ENCODE results near the gene P4HA1. TPM values are rescaled to one million over a fixed set of nuclear protein-coding genes. Genes with fewer than 3 reads are reported as not detected.

Gene P4HA1
- total RNA-seq, 1 experiment from 2014 or later: 34.4 TPM

DNA sequence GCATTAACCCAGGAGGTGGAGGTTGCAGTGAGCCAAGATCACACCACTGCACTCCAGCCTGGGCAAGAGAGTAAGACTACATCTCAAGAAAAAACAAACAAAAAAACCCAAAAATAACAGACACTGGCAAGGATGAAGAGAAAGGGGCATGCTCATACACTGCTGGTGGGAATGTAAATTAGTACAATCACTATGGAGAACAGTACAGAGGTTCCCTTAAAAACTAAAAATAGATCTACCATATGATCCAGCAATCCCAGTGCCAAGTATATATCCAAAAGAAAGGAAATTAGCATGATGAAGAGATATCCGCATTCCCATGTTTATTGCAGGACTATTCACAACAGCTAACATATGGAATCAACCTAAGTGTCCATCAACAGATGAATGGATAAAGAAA lies 75.6 kb downstream of the P4HA1 start:
- CTCF ChIA-PET: no interaction called here
- ATAC-seq: no peak
- peaks cover 46% of the 10 kb centered on the region for H3K36me3 Mint-ChIP-seq

DNA sequence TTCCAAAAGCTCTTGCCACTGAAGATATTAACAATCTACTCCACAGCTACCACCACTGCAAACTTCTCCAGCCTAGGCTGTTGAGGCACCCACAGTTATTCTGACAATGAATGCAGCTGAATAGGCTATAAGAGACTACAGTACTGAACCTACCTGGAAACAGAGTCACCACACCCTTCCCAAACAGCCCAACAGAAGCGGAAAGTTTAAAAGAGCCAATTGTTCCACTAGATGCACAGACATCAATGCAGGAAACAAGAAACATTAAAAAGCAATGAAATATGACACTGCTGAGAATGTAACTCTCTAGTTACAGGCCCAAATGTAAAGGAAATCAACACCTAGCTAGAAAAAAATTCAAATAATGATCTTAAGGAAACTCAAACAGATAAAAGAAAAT lies 77.6 kb downstream of the P4HA1 start:
- peak overlapping the region; percentile 1; the same call in 1 of the 2 replicates for H3K27ac Mint-ChIP-seq
- ChIA-PET CTCF (interaction anchor here (1.0 to 2.6 kb wide), 3 partner anchors 42 to 655 kb away, joined by 3 to 7 read pairs (median 5); no protein-coding TSS in a partner anchor), POLR2A (no interaction called here)
- no peaks in the 10 kb centered on the region for H3K27me3 Mint-ChIP-seq (ENCODE audit: low read depth)
- H3K4me3 Mint-ChIP-seq: no peak overlapping the region
- H3K9me3 Mint-ChIP-seq: no peaks in the 10 kb centered on the region
- DNase-seq (ENCODE audit: low spot score): no peak
- H3K4me1 Mint-ChIP-seq: peaks cover 12% of the 10 kb centered on the region
- peaks cover 52% of the 10 kb centered on the region for H3K36me3 Mint-ChIP-seq
- ATAC-seq: no peak
- TF ChIP-seq, protein P1, sequence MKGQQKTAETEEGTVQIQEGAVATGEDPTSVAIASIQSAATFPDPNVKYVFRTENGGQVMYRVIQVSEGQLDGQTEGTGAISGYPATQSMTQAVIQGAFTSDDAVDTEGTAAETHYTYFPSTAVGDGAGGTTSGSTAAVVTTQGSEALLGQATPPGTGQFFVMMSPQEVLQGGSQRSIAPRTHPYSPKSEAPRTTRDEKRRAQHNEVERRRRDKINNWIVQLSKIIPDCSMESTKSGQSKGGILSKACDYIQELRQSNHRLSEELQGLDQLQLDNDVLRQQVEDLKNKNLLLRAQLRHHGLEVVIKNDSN (CRISPR knock-in tag; IDR thresholded peaks at IDR 0.05): no peak
- no peak for TF ChIP-seq FOXK1 (CRISPR knock-in tag; IDR thresholded peaks at IDR 0.05)
- TF ChIP-seq ZNF416 (CRISPR knock-in tag; IDR thresholded peaks at IDR 0.05): no peak
- TF ChIP-seq ZNF121 (CRISPR knock-in tag; IDR thresholded peaks at IDR 0.05): no peak
- TF ChIP-seq, protein P2, sequence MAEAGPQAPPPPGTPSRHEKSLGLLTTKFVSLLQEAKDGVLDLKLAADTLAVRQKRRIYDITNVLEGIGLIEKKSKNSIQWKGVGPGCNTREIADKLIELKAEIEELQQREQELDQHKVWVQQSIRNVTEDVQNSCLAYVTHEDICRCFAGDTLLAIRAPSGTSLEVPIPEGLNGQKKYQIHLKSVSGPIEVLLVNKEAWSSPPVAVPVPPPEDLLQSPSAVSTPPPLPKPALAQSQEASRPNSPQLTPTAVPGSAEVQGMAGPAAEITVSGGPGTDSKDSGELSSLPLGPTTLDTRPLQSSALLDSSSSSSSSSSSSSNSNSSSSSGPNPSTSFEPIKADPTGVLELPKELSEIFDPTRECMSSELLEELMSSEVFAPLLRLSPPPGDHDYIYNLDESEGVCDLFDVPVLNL (CRISPR knock-in tag; IDR thresholded peaks at IDR 0.05; ENCODE audit: borderline replicate concordance, low read depth): no peak
- TF ChIP-seq, protein P3, sequence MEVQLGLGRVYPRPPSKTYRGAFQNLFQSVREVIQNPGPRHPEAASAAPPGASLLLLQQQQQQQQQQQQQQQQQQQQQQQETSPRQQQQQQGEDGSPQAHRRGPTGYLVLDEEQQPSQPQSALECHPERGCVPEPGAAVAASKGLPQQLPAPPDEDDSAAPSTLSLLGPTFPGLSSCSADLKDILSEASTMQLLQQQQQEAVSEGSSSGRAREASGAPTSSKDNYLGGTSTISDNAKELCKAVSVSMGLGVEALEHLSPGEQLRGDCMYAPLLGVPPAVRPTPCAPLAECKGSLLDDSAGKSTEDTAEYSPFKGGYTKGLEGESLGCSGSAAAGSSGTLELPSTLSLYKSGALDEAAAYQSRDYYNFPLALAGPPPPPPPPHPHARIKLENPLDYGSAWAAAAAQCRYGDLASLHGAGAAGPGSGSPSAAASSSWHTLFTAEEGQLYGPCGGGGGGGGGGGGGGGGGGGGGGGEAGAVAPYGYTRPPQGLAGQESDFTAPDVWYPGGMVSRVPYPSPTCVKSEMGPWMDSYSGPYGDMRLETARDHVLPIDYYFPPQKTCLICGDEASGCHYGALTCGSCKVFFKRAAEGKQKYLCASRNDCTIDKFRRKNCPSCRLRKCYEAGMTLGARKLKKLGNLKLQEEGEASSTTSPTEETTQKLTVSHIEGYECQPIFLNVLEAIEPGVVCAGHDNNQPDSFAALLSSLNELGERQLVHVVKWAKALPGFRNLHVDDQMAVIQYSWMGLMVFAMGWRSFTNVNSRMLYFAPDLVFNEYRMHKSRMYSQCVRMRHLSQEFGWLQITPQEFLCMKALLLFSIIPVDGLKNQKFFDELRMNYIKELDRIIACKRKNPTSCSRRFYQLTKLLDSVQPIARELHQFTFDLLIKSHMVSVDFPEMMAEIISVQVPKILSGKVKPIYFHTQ (CRISPR knock-in tag; IDR thresholded peaks at IDR 0.05): no peak

More for the DNA sequence above, 75.6 kb downstream of the P4HA1 start:
- no peak overlapping the region for H3K27ac Mint-ChIP-seq
- H3K27me3 Mint-ChIP-seq (ENCODE audit: low read depth): no peaks in the 10 kb centered on the region
- DNase-seq (ENCODE audit: low spot score): no peak
- no peak overlapping the region for H3K4me3 Mint-ChIP-seq
- H3K9me3 Mint-ChIP-seq: no peaks in the 10 kb centered on the region
- H3K4me1 Mint-ChIP-seq: peaks cover 11% of the 10 kb centered on the region
- TF ChIP-seq, protein P4, sequence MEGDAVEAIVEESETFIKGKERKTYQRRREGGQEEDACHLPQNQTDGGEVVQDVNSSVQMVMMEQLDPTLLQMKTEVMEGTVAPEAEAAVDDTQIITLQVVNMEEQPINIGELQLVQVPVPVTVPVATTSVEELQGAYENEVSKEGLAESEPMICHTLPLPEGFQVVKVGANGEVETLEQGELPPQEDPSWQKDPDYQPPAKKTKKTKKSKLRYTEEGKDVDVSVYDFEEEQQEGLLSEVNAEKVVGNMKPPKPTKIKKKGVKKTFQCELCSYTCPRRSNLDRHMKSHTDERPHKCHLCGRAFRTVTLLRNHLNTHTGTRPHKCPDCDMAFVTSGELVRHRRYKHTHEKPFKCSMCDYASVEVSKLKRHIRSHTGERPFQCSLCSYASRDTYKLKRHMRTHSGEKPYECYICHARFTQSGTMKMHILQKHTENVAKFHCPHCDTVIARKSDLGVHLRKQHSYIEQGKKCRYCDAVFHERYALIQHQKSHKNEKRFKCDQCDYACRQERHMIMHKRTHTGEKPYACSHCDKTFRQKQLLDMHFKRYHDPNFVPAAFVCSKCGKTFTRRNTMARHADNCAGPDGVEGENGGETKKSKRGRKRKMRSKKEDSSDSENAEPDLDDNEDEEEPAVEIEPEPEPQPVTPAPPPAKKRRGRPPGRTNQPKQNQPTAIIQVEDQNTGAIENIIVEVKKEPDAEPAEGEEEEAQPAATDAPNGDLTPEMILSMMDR (IDR thresholded peaks at IDR 0.05): no peak
- TF ChIP-seq ELF4 (CRISPR knock-in tag; IDR thresholded peaks at IDR 0.05; ENCODE audit: low read depth) (no peak), NR3C1 (CRISPR knock-in tag; conservative IDR thresholded peaks at IDR 0.05; ENCODE audit: low read depth) (no peak), FOXJ3 (CRISPR knock-in tag; IDR thresholded peaks at IDR 0.05; ENCODE audit: borderline replicate concordance) (no peak), TP53 (CRISPR knock-in tag; IDR thresholded peaks at IDR 0.05) (no peak), KAT7 (CRISPR knock-in tag; IDR thresholded peaks at IDR 0.05; ENCODE audit: borderline replicate concordance) (no peak), ZNF121 (CRISPR knock-in tag; IDR thresholded peaks at IDR 0.05) (no peak)
- TF ChIP-seq, protein P5, sequence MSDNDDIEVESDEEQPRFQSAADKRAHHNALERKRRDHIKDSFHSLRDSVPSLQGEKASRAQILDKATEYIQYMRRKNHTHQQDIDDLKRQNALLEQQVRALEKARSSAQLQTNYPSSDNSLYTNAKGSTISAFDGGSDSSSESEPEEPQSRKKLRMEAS (CRISPR knock-in tag; IDR thresholded peaks at IDR 0.05): no peak
- TF ChIP-seq, protein P6, sequence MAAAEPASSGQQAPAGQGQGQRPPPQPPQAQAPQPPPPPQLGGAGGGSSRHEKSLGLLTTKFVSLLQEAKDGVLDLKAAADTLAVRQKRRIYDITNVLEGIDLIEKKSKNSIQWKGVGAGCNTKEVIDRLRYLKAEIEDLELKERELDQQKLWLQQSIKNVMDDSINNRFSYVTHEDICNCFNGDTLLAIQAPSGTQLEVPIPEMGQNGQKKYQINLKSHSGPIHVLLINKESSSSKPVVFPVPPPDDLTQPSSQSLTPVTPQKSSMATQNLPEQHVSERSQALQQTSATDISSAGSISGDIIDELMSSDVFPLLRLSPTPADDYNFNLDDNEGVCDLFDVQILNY (CRISPR knock-in tag; IDR thresholded peaks at IDR 0.05): no peak
- TF ChIP-seq, protein P7, sequence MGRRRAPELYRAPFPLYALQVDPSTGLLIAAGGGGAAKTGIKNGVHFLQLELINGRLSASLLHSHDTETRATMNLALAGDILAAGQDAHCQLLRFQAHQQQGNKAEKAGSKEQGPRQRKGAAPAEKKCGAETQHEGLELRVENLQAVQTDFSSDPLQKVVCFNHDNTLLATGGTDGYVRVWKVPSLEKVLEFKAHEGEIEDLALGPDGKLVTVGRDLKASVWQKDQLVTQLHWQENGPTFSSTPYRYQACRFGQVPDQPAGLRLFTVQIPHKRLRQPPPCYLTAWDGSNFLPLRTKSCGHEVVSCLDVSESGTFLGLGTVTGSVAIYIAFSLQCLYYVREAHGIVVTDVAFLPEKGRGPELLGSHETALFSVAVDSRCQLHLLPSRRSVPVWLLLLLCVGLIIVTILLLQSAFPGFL (CRISPR knock-in tag; IDR thresholded peaks at IDR 0.05; ENCODE audit: borderline replicate concordance): no peak
- TF ChIP-seq, protein P8, sequence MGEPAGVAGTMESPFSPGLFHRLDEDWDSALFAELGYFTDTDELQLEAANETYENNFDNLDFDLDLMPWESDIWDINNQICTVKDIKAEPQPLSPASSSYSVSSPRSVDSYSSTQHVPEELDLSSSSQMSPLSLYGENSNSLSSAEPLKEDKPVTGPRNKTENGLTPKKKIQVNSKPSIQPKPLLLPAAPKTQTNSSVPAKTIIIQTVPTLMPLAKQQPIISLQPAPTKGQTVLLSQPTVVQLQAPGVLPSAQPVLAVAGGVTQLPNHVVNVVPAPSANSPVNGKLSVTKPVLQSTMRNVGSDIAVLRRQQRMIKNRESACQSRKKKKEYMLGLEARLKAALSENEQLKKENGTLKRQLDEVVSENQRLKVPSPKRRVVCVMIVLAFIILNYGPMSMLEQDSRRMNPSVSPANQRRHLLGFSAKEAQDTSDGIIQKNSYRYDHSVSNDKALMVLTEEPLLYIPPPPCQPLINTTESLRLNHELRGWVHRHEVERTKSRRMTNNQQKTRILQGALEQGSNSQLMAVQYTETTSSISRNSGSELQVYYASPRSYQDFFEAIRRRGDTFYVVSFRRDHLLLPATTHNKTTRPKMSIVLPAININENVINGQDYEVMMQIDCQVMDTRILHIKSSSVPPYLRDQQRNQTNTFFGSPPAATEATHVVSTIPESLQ (CRISPR knock-in tag; IDR thresholded peaks at IDR 0.05): no peak
- TF ChIP-seq, protein P9, sequence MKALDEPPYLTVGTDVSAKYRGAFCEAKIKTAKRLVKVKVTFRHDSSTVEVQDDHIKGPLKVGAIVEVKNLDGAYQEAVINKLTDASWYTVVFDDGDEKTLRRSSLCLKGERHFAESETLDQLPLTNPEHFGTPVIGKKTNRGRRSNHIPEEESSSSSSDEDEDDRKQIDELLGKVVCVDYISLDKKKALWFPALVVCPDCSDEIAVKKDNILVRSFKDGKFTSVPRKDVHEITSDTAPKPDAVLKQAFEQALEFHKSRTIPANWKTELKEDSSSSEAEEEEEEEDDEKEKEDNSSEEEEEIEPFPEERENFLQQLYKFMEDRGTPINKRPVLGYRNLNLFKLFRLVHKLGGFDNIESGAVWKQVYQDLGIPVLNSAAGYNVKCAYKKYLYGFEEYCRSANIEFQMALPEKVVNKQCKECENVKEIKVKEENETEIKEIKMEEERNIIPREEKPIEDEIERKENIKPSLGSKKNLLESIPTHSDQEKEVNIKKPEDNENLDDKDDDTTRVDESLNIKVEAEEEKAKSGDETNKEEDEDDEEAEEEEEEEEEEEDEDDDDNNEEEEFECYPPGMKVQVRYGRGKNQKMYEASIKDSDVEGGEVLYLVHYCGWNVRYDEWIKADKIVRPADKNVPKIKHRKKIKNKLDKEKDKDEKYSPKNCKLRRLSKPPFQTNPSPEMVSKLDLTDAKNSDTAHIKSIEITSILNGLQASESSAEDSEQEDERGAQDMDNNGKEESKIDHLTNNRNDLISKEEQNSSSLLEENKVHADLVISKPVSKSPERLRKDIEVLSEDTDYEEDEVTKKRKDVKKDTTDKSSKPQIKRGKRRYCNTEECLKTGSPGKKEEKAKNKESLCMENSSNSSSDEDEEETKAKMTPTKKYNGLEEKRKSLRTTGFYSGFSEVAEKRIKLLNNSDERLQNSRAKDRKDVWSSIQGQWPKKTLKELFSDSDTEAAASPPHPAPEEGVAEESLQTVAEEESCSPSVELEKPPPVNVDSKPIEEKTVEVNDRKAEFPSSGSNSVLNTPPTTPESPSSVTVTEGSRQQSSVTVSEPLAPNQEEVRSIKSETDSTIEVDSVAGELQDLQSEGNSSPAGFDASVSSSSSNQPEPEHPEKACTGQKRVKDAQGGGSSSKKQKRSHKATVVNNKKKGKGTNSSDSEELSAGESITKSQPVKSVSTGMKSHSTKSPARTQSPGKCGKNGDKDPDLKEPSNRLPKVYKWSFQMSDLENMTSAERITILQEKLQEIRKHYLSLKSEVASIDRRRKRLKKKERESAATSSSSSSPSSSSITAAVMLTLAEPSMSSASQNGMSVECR (CRISPR knock-in tag; IDR thresholded peaks at IDR 0.05; ENCODE audit: borderline replicate concordance): no peak
- POLR2A ChIA-PET: no interaction called here

All from WTC11 (cell line).